Keratinocyte (primary cell): ENCODE data around the gene OR2A5.
A peak's percentile ranks its signal among the peaks of the same experiment; 100 is the strongest.

Experiments
- EZH2 ChIP-seq: IDR thresholded peaks from one replicate; pipeline ENCODE4 v1.6.1; 2012; ENCODE audit warnings: inconsistent platforms, mild to moderate bottlenecking, low read length, moderate library complexity
- TF ChIP-seq, protein P1 (sequence below), 3 experiments: IDR thresholded peaks in 1 of 3; conservative IDR thresholded peaks in 1 of 3; optimal IDR thresholded peaks in 1 of 3; 2 replicates in 2 of 3; 3 replicates in 1 of 3; pipeline versions ENCODE3 to v1.5.1; 2011; ENCODE audit warnings: low read length in 3 of 3, mild to moderate bottlenecking in 3 of 3, moderate library complexity in 2 of 3, control low read depth in 1 of 3, inconsistent platforms in 1 of 3; ENCODE audit not compliant: insufficient read depth in 2 of 3; ENCODE audit errors: extremely low read depth in 1 of 3

DNA sequence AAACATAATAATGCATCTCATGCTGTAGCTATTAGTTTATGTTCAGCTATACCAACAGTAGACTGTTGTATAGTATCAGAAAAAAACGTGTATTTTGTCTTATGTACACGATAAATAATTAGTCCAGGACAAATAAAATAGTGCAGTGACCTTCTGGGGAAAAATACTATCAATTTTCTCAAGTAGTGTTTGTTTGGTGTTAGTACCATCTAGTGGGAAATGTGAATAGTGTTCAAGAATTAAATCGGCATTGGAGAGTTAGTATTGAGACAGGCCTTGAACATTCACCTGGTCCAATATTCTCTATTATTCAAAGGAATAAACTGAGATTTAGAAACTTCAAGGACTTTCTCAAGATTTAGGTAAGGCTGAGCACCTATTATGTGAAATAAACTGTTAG is 21.7 kb upstream of the OR2A5 start:
- TF ChIP-seq, protein P1, sequence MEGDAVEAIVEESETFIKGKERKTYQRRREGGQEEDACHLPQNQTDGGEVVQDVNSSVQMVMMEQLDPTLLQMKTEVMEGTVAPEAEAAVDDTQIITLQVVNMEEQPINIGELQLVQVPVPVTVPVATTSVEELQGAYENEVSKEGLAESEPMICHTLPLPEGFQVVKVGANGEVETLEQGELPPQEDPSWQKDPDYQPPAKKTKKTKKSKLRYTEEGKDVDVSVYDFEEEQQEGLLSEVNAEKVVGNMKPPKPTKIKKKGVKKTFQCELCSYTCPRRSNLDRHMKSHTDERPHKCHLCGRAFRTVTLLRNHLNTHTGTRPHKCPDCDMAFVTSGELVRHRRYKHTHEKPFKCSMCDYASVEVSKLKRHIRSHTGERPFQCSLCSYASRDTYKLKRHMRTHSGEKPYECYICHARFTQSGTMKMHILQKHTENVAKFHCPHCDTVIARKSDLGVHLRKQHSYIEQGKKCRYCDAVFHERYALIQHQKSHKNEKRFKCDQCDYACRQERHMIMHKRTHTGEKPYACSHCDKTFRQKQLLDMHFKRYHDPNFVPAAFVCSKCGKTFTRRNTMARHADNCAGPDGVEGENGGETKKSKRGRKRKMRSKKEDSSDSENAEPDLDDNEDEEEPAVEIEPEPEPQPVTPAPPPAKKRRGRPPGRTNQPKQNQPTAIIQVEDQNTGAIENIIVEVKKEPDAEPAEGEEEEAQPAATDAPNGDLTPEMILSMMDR (optimal IDR thresholded peaks at IDR 0.05 in 1 of 3, IDR thresholded peaks at IDR 0.05 in 1 of 3, conservative IDR thresholded peaks at IDR 0.05 in 1 of 3; ENCODE audit: extremely low read depth in 1 of 3, insufficient read depth in 2 of 3, low read length in 3 of 3): peak in 2 of 3 experiments; percentile 18
- no peak for TF ChIP-seq EZH2
